Measurements from ENCODE around the gene MTG2. TPM values are rescaled to one million over a fixed set of nuclear protein-coding genes. Genes with fewer than 3 reads are reported as not detected.

Gene MTG2
- total RNA-seq, 1 donor from 2014 or later, result 29.4 TPM

DNA sequence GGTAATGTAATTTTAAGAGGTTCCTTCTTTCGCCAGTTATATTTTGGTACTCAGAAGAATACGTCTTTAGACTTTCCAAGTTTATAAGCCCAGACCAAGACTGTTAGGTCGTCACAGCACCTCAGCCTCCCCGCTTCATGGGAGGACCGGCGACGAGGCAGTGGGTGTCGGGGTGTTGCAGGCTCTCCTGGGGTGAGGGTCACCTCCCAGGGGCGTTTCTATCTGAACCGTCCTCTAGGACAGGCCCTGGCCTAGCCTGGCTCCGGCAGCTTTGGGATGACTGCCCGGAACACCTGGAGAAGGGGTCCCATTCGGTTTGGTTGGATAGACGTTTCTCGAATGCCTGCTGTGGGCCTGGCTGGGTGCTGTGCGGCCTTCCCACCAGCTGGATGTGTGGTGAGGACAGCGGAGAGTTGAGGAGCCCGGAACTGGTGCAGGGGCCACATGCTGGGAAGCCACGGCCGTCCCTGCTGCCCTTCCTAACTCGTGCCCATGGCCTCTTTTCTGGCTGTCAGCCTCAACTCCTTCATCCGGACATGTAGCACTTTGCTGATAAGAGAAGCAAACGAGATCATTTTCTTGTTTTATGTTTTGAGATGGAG is 56.6 kb downstream of the MTG2 start:
- no peak for DNase-seq (ENCODE audit: low spot score in 2 of 2, unreplicated experiment in 2 of 2)
- peaks cover 15% of the 10 kb centered on the region for H3K4me1 Mint-ChIP-seq
- H3K9me3 Mint-ChIP-seq, result no peaks in the 10 kb centered on the region
- TF ChIP-seq, protein P1, sequence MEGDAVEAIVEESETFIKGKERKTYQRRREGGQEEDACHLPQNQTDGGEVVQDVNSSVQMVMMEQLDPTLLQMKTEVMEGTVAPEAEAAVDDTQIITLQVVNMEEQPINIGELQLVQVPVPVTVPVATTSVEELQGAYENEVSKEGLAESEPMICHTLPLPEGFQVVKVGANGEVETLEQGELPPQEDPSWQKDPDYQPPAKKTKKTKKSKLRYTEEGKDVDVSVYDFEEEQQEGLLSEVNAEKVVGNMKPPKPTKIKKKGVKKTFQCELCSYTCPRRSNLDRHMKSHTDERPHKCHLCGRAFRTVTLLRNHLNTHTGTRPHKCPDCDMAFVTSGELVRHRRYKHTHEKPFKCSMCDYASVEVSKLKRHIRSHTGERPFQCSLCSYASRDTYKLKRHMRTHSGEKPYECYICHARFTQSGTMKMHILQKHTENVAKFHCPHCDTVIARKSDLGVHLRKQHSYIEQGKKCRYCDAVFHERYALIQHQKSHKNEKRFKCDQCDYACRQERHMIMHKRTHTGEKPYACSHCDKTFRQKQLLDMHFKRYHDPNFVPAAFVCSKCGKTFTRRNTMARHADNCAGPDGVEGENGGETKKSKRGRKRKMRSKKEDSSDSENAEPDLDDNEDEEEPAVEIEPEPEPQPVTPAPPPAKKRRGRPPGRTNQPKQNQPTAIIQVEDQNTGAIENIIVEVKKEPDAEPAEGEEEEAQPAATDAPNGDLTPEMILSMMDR (IDR thresholded peaks at IDR 0.05; ENCODE audit: unreplicated experiment), result no peak
- peaks cover 7% of the 10 kb centered on the region for H3K36me3 Mint-ChIP-seq
- H3K27ac Mint-ChIP-seq, result peak overlapping the region; percentile 83
- H3K4me3 Mint-ChIP-seq, result peak overlapping the region; percentile 78
- no peaks in the 10 kb centered on the region for H3K27me3 Mint-ChIP-seq (ENCODE audit: low read depth)

DNA sequence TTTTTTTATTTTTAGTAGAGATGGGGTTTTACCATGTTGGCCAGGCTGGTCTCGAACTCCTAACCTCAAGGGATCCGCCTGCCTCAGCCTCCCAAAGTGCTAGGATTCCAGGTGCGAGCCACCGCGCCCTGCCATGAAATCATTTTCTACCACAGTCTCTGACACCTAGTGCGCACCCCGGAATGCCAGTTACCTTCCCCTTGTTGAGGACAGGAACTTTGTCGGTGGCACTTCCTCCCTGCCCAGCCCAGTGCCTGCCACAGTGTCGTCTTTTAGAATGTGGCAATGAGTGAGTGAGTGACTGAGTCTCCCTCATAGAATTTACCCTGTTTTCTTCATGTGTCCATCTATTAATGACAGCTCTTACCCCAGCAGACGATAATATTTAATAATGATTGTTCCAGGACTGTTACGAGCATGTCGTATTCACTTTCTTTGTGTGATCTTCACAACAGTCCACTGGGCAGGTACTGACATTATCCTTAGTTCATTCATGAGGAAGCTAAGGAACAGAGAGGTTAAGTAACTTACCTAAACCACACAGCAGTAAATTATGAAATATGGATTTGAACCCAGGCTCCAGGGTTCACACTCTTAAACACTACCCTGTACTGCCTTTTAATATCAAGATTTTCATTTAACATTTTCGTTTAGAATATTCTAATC is 57.3 kb downstream of the MTG2 start:
- Mint-ChIP-seq H3K4me1 (peaks cover 15% of the 10 kb centered on the region), H3K4me3 (peak overlapping the region; percentile 78), H3K27ac (no peak overlapping the region), H3K36me3 (peaks cover 7% of the 10 kb centered on the region), H3K9me3 (no peaks in the 10 kb centered on the region), H3K27me3 (ENCODE audit: low read depth) (no peaks in the 10 kb centered on the region)
- TF ChIP-seq, protein P1 (IDR thresholded peaks at IDR 0.05; ENCODE audit: unreplicated experiment), result no peak
- no peak for DNase-seq (ENCODE audit: low spot score in 2 of 2, unreplicated experiment in 2 of 2)

DNA sequence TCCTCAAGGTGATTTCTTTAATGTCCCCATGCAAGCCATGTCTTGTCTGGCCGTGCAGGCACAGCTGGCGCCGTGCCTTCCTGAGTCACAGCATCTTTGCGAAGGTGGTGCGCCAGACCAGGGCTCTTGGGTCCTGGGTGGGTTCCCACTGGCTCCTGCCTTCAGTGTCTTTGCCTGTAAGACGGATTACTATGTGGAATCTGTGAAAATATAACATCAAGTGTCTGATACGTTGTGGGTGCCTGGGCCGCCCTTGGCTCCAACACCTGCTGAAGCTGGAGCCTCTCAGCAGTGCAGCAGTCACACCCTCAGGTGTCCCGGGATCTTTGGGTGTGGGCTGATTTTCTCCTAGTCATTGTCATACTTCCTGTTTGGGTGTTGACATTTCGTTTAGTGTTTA is 58.7 kb downstream of the MTG2 start:
- TF ChIP-seq, protein P1 (IDR thresholded peaks at IDR 0.05; ENCODE audit: unreplicated experiment), result no peak
- H3K9me3 Mint-ChIP-seq, result no peaks in the 10 kb centered on the region
- peaks cover 15% of the 10 kb centered on the region for H3K4me1 Mint-ChIP-seq
- H3K36me3 Mint-ChIP-seq, result peaks cover 7% of the 10 kb centered on the region
- H3K27ac Mint-ChIP-seq, result no peak overlapping the region
- no peaks in the 10 kb centered on the region for H3K27me3 Mint-ChIP-seq (ENCODE audit: low read depth)
- H3K4me3 Mint-ChIP-seq, result no peak overlapping the region
- no peak for DNase-seq (ENCODE audit: low spot score in 2 of 2, unreplicated experiment in 2 of 2)

DNA sequence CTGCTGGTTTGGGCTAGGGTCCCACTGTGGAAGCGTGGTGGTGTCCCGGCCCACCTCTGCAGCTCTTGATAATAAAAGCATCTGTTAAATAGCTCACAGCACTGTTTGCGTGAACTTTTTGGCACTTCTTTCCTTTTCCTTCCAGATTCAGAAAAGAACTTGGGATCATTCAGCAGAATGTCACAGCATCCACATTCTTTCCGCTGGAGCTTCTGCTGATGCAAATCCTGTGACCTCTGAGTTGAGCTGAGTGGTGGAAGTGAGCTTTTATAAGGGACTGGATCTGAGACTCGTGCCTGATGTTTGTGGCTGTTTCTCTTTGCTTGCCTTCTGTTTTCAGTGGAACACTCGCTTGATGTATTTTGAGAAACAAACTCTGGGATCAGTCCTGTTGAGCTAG is 59.3 kb downstream of the MTG2 start:
- Mint-ChIP-seq H3K9me3 (no peaks in the 10 kb centered on the region), H3K27ac (no peak overlapping the region), H3K36me3 (peaks cover 7% of the 10 kb centered on the region), H3K4me3 (no peak overlapping the region), H3K4me1 (peaks cover 15% of the 10 kb centered on the region), H3K27me3 (ENCODE audit: low read depth) (no peaks in the 10 kb centered on the region)
- no peak for DNase-seq (ENCODE audit: low spot score in 2 of 2, unreplicated experiment in 2 of 2)
- TF ChIP-seq, protein P1 (IDR thresholded peaks at IDR 0.05; ENCODE audit: unreplicated experiment), result no peak

DNA sequence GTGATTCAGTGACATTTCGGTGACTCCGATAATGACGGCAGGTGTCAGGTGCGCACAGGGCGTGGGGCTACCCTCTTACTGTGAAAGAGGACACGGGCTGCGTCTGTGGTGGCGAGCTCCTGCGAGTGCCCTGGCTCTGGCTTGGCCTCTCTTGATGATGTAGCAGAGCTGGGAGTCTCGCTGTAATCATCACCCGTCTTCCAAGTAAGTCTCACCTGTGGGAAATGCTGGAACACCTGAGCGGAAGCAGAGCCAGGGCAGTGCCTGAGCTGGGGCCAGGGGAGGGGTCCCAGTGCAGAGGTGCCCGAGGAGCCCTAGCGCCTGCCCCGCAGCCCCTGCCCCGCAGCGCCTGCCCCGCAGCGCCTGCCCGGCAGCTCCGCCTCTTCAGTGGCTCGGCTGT is 60.3 kb downstream of the MTG2 start:
- TF ChIP-seq, protein P1 (IDR thresholded peaks at IDR 0.05; ENCODE audit: unreplicated experiment), result no peak
- Mint-ChIP-seq H3K4me3 (no peak overlapping the region), H3K4me1 (peaks cover 11% of the 10 kb centered on the region), H3K9me3 (no peaks in the 10 kb centered on the region), H3K36me3 (peaks cover 7% of the 10 kb centered on the region), H3K27me3 (ENCODE audit: low read depth) (no peaks in the 10 kb centered on the region), H3K27ac (no peak overlapping the region)
- no peak for DNase-seq (ENCODE audit: low spot score in 2 of 2, unreplicated experiment in 2 of 2)
